Activated naive CD4-positive, alpha-beta T cell treated with anti-CD3 and anti-CD28 coated beads, Interleukin-2, amount 10 ng/mL, durations not matched to agents 7 days and 5 days (primary cell): ENCODE data around the gene TPCN1.

Experiments used
- CTCF ChIA-PET: fragments of 350-600 bp; sonication (Branson Sonifier 250); formaldehyde crosslinking; loops from one replicate; lab custom pipeline; 2021; ENCODE audit warnings: antibody characterized with exemption; lab: Charles Lee
- DNase-seq: peaks from one replicate; pipeline ENCODE4 v3.0.0-alpha.2; 2020
- H3K27ac Mint-ChIP-seq: one replicate; pipeline ENCODE4 v1.8.0; 2021; ENCODE audit warnings: mild to moderate bottlenecking, moderate library complexity, mixed read lengths
- H3K27me3 Mint-ChIP-seq: one replicate; pipeline ENCODE4 v1.8.0; 2021; ENCODE audit warnings: mild to moderate bottlenecking, mixed read lengths
- H3K36me3 Mint-ChIP-seq: one replicate; pipeline ENCODE4 v1.8.0; 2021; ENCODE audit warnings: mixed read lengths
- H3K4me1 Mint-ChIP-seq: one replicate; pipeline ENCODE4 v1.8.0; 2021; ENCODE audit warnings: mixed read lengths
- H3K4me3 Mint-ChIP-seq: one replicate; pipeline ENCODE4 v1.8.0; 2021; ENCODE audit warnings: mild to moderate bottlenecking, moderate library complexity, mixed read lengths
- H3K9me3 Mint-ChIP-seq: one replicate; pipeline ENCODE4 v1.8.0; 2021; ENCODE audit warnings: mixed read lengths

TPCN1 gene

GRCh38 chr12:113221181-113221996, at the start of gene TPCN1:
Gene TPCN1, plus strand, starts transcription at chr12:113221464. Its CDS starts 5,389 bp downstream, at chr12:113226853.
- H3K36me3 Mint-ChIP-seq = no peaks in the 10 kb centered on the region
- peak; percentile 100 for DNase-seq
- peak within 1 kb of the TSS; percentile 86 for H3K4me3 Mint-ChIP-seq
- CTCF ChIA-PET = interaction anchor here (1.0 to 4.0 kb wide), 4 partner anchors 9 to 204 kb away, joined by 3 to 20 read pairs (median 4); no protein-coding TSS in a partner anchor
- H3K27me3 Mint-ChIP-seq = no peaks in the 10 kb centered on the region
- H3K9me3 Mint-ChIP-seq = no peaks in the 10 kb centered on the region
- H3K4me1 Mint-ChIP-seq = peaks cover 43% of the 10 kb centered on the region
- peak within 1 kb of the TSS; percentile 89 for H3K27ac Mint-ChIP-seq

- Mint-ChIP-seq H3K4me1 (no peaks in the 10 kb centered on the region), H3K9me3 (no peaks in the 10 kb centered on the region), H3K36me3 (peaks cover 59% of the 10 kb centered on the region), H3K4me3 (no peak overlapping the region), H3K27ac (no peak overlapping the region), H3K27me3 (no peaks in the 10 kb centered on the region)
- CTCF ChIA-PET = interaction anchor here (0.7 to 7.0 kb wide), 3 partner anchors 56 to 178 kb away, joined by 3 to 41 read pairs (median 6); no protein-coding TSS in a partner anchor
- DNase-seq = no peak
Measured at GRCh38 chr12:113171543-113171942, 49.7 kb upstream of the TPCN1 start.

- no peak overlapping the region for H3K4me3 Mint-ChIP-seq
- peaks cover under 1% of the 10 kb centered on the region for H3K9me3 Mint-ChIP-seq
- peaks cover 61% of the 10 kb centered on the region for H3K36me3 Mint-ChIP-seq
- no peak overlapping the region for H3K27ac Mint-ChIP-seq
- DNase-seq = no peak
- no peaks in the 10 kb centered on the region for H3K27me3 Mint-ChIP-seq
- H3K4me1 Mint-ChIP-seq = no peaks in the 10 kb centered on the region
- CTCF ChIA-PET = interaction anchor here (0.6 to 7.0 kb wide), 6 partner anchors 7 to 179 kb away, joined by 3 to 41 read pairs (median 4); no protein-coding TSS in a partner anchor
Measured at GRCh38 chr12:113172185-113172584, 49.1 kb upstream of the TPCN1 start.

GRCh38 chr12:113173081-113173698, 48.1 kb upstream of the TPCN1 start:
- no peak for DNase-seq
- Mint-ChIP-seq H3K27ac (no peak overlapping the region), H3K4me1 (no peaks in the 10 kb centered on the region), H3K36me3 (peaks cover 71% of the 10 kb centered on the region), H3K4me3 (no peak overlapping the region), H3K9me3 (peaks cover 4% of the 10 kb centered on the region), H3K27me3 (no peaks in the 10 kb centered on the region)
- CTCF ChIA-PET = interaction anchor here (1.0 to 7.0 kb wide), 15 partner anchors 8 to 273 kb away, joined by 3 to 41 read pairs (median 4); partner anchors contain the start of gene OAS2

- peaks cover 4% of the 10 kb centered on the region for H3K9me3 Mint-ChIP-seq
- H3K27me3 Mint-ChIP-seq = no peaks in the 10 kb centered on the region
- peaks cover 75% of the 10 kb centered on the region for H3K36me3 Mint-ChIP-seq
- no peak overlapping the region for H3K27ac Mint-ChIP-seq
- DNase-seq = peak; percentile 82
- CTCF ChIA-PET = interaction anchor here (0.7 to 7.0 kb wide), 23 partner anchors 8 to 274 kb away, joined by 3 to 41 read pairs (median 4); no protein-coding TSS in a partner anchor
- H3K4me3 Mint-ChIP-seq = no peak overlapping the region
- H3K4me1 Mint-ChIP-seq = no peaks in the 10 kb centered on the region
Measured at GRCh38 chr12:113174461-113175384, 46.5 kb upstream of the TPCN1 start.

- Mint-ChIP-seq H3K4me3 (no peak overlapping the region), H3K4me1 (peaks cover 10% of the 10 kb centered on the region), H3K27ac (no peak overlapping the region), H3K27me3 (no peaks in the 10 kb centered on the region), H3K36me3 (peaks cover 61% of the 10 kb centered on the region), H3K9me3 (peaks cover 4% of the 10 kb centered on the region)
- CTCF ChIA-PET = no interaction called here
- DNase-seq = no peak
Measured at GRCh38 chr12:113179023-113179422, 42.2 kb upstream of the TPCN1 start.

GRCh38 chr12:113180333-113180732, 40.9 kb upstream of the TPCN1 start:
- Mint-ChIP-seq H3K9me3 (peaks cover 4% of the 10 kb centered on the region), H3K36me3 (peaks cover 55% of the 10 kb centered on the region), H3K27ac (no peak overlapping the region), H3K27me3 (no peaks in the 10 kb centered on the region), H3K4me3 (no peak overlapping the region), H3K4me1 (peaks cover 15% of the 10 kb centered on the region)
- CTCF ChIA-PET = no interaction called here
- DNase-seq = no peak

- Mint-ChIP-seq H3K36me3 (peaks cover 52% of the 10 kb centered on the region), H3K4me1 (peaks cover 25% of the 10 kb centered on the region), H3K27ac (no peak overlapping the region), H3K4me3 (no peak overlapping the region), H3K27me3 (no peaks in the 10 kb centered on the region), H3K9me3 (peaks cover 4% of the 10 kb centered on the region)
- CTCF ChIA-PET = no interaction called here
- no peak for DNase-seq
Measured at GRCh38 chr12:113181975-113182374, 39.3 kb upstream of the TPCN1 start.

GRCh38 chr12:113183030-113183589, 38.2 kb upstream of the TPCN1 start:
- Mint-ChIP-seq H3K27ac (peak overlapping the region; percentile 65), H3K27me3 (no peaks in the 10 kb centered on the region), H3K4me3 (peak overlapping the region; percentile 92), H3K4me1 (peaks cover 29% of the 10 kb centered on the region), H3K9me3 (no peaks in the 10 kb centered on the region), H3K36me3 (peaks cover 45% of the 10 kb centered on the region)
- CTCF ChIA-PET = no interaction called here
- DNase-seq = no peak

- H3K27ac Mint-ChIP-seq = peak overlapping the region; percentile 98
- H3K36me3 Mint-ChIP-seq = peaks cover 39% of the 10 kb centered on the region
- no peaks in the 10 kb centered on the region for H3K9me3 Mint-ChIP-seq
- DNase-seq = no peak
- CTCF ChIA-PET = interaction anchor here (1.0 kb wide), 1 partner anchor 10 kb away, joined by 6 read pairs; no protein-coding TSS in a partner anchor
- H3K27me3 Mint-ChIP-seq = no peaks in the 10 kb centered on the region
- H3K4me3 Mint-ChIP-seq = peak overlapping the region; percentile 92
- H3K4me1 Mint-ChIP-seq = peaks cover 33% of the 10 kb centered on the region
Measured at GRCh38 chr12:113184098-113184899, 37.0 kb upstream of the TPCN1 start.

GRCh38 chr12:113184900-113185179, 36.4 kb upstream of the TPCN1 start:
- DNase-seq = peak; percentile 92
- Mint-ChIP-seq H3K27me3 (no peaks in the 10 kb centered on the region), H3K4me1 (peaks cover 33% of the 10 kb centered on the region), H3K9me3 (no peaks in the 10 kb centered on the region), H3K36me3 (peaks cover 36% of the 10 kb centered on the region), H3K4me3 (peak overlapping the region; percentile 92), H3K27ac (peak overlapping the region; percentile 98)
- CTCF ChIA-PET = interaction anchor here (0.7 to 1.0 kb wide), 2 partner anchors 10 to 240 kb away, joined by 3 to 6 read pairs; no protein-coding TSS in a partner anchor

- H3K9me3 Mint-ChIP-seq = no peaks in the 10 kb centered on the region
- peaks cover 33% of the 10 kb centered on the region for H3K4me1 Mint-ChIP-seq
- peak within 1 kb of the TSS; percentile 98 for H3K27ac Mint-ChIP-seq
- H3K4me3 Mint-ChIP-seq = peak within 1 kb of the TSS; percentile 92
- H3K27me3 Mint-ChIP-seq = no peaks in the 10 kb centered on the region
- CTCF ChIA-PET = interaction anchor here (0.7 to 1.8 kb wide), 4 partner anchors 11 to 273 kb away, joined by 3 to 6 read pairs (median 4); no protein-coding TSS in a partner anchor
- H3K36me3 Mint-ChIP-seq = peaks cover 32% of the 10 kb centered on the region
- peak; percentile 82 for DNase-seq
Measured at GRCh38 chr12:113185180-113186032, 35.9 kb upstream of the TPCN1 start, which contains the start of the genes DDX54 and RITA1. Gene DDX54, minus strand, starts transcription at chr12:113185478. Its CDS starts 27 bp downstream, at chr12:113185451. Gene RITA1, plus strand, starts transcription at chr12:113185721. Its CDS starts 1,026 bp downstream, at chr12:113186747.
